Astrocyte (in vitro differentiated cells and primary cell): ENCODE measurements around the gene DNHD1.

Experiments used
- EZH2 ChIP-seq: IDR thresholded peaks from 2 replicates; pipeline ENCODE4 v1.6.1; 2012; ENCODE audit warnings: mild to moderate bottlenecking, low read length, inconsistent platforms; ENCODE audit not compliant: insufficient read depth
- TF ChIP-seq, protein P1 (sequence below): IDR thresholded peaks from 2 replicates; pipeline ENCODE4 v1.5.1; 2011; ENCODE audit warnings: low read depth, mild to moderate bottlenecking, inconsistent platforms, low read length, moderate library complexity; ENCODE audit not compliant: insufficient read depth

DNA sequence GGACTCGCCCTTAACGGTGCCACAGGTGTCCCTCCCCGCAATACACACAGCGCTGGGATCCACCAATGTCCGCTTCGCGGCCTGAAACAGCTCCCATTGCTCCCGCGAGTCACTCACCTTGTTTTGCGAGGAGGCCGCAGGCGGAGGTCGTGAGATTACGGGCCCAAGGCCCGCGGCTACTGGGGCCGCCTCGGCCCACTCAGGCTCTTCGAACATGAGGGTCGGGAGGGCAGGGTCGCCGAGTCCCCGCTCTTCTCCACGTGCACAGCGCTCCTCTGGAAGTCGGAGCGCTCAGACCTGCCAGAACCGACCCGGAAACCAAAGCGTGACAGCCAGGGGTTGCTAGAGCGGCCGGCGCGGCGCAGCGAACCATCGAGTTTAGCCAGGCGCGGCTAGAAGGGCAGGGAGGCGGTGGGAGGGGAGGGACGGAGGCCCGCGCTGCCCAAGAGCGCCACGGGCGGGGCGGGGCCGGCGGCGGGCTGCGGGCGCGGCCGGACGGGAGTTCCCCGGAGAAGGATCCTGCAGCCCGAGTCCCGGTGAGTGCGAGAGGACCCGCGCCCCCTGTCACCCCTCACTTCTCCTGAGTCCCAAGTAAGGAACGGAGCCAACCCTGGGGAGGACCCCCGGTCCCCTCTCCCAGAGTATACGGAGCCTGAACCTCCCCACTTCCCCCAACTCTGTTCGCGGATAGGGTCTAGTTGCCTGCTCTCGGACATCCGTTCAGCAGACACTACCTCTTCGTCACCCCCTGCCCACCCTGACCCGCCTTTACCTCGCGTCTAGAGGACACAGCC is 106.4 kb downstream of the DNHD1 start, which contains the start of the genes ILK and RRP8:
- no peak for TF ChIP-seq EZH2
- TF ChIP-seq, protein P1, sequence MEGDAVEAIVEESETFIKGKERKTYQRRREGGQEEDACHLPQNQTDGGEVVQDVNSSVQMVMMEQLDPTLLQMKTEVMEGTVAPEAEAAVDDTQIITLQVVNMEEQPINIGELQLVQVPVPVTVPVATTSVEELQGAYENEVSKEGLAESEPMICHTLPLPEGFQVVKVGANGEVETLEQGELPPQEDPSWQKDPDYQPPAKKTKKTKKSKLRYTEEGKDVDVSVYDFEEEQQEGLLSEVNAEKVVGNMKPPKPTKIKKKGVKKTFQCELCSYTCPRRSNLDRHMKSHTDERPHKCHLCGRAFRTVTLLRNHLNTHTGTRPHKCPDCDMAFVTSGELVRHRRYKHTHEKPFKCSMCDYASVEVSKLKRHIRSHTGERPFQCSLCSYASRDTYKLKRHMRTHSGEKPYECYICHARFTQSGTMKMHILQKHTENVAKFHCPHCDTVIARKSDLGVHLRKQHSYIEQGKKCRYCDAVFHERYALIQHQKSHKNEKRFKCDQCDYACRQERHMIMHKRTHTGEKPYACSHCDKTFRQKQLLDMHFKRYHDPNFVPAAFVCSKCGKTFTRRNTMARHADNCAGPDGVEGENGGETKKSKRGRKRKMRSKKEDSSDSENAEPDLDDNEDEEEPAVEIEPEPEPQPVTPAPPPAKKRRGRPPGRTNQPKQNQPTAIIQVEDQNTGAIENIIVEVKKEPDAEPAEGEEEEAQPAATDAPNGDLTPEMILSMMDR = no peak
